Psoas muscle (tissue), 8 donors: ENCODE measurements around the gene SCYL3. TPM values are rescaled to one million over a fixed set of nuclear protein-coding genes. Genes with fewer than 3 reads are reported as not detected.

Experiments used
- ATAC-seq, 4 donors: fragments of 200-7000 bp; cut with Tn5 transposase; one replicate each; pipeline ENCODE4 v1.9.1; 2020; ENCODE audit warnings: moderate library complexity in 3 of 4, mild to moderate bottlenecking in 2 of 4
- DNase-seq, 2 donors: peaks; one replicate each; pipeline ENCODE4 v3.0.0-alpha.2; 2020
- H3K27ac ChIP-seq: fragments of 200-600 bp; one replicate; pipeline ENCODE4 v1.8.0; 2022
- H3K27me3 ChIP-seq, 3 donors: fragments of 200-600 bp in 1 of 3; one replicate each; pipeline versions ENCODE4 v1.6.1 to v1.8.0; 2013 to 2022; ENCODE audit warnings: low read length in 2 of 3, mild to moderate bottlenecking in 2 of 3, moderate library complexity in 1 of 3; ENCODE audit not compliant: insufficient read depth in 3 of 3
- H3K36me3 ChIP-seq, 2 donors: fragments of 200-600 bp in 1 of 2; one replicate each; pipeline versions ENCODE4 v1.6.1 to v1.8.0; 2013 to 2022; ENCODE audit warnings: low read depth in 1 of 2, mild to moderate bottlenecking in 1 of 2, moderate library complexity in 1 of 2; ENCODE audit not compliant: insufficient read depth in 1 of 2
- H3K4me1 ChIP-seq: fragments of 200-600 bp; one replicate; pipeline ENCODE4 v1.8.0; 2022
- H3K4me3 ChIP-seq: fragments of 200-600 bp; one replicate; pipeline ENCODE4 v1.8.0; 2022; ENCODE audit warnings: mild to moderate bottlenecking
- H3K9me3 ChIP-seq: fragments of 200-600 bp; one replicate; pipeline ENCODE4 v1.8.0; 2022
- WGBS, 3 donors: extraction: QIAGEN DNeasy Blood & Tissue Kit; methylation state at CpG; one replicate each; pipeline versions ENCODE4 v1.1.6 to v1.1.7; 2013; 5-methylcytosine and 5-hydroxymethylcytosine counted together
- intact Hi-C, 2 donors: fragments of 100-400 bp; cut with DNase I; formaldehyde crosslinking; loops; one replicate each; pipeline versions ENCODE4 v1.11.0 to v1.14.2; 2022
- polyA plus RNA-seq, 3 donors: library from polyadenylated mRNA; stranded (reverse); fragments of 200-250 nt; gene quantifications; one replicate each; pipeline ENCODE4 v1.2.3, GENCODE V29; 2013
- total RNA-seq, 4 donors: library from RNA; stranded (reverse); fragmentation: NEBNext Ultra II Directional in 2 of 4; extraction: Animal tissue kit (Norgen Biotek cat#: 25700) in 2 of 4; gene quantifications; one replicate each; pipeline versions ENCODE4 v1.2.1 to v1.2.4, GENCODE V29; 2021 to 2023
- TF ChIP-seq, protein P1 (sequence below): fragments of 200-600 bp; IDR thresholded peaks from one replicate; pipeline ENCODE4 v1.8.0; 2022; ENCODE audit warnings: antibody characterized with exemption
- donor health status: healthy with polysubstance abuse.
- donor health status: DM: no; HTN: no; CAD: no; lungs with moderate emphysema.
- donor health status: Bipolar disorder and iron deficiency.
- donor health status: healthy.
- donor health status: DM: yes; HTN: yes; CAD: no.
- donor health status: DM: no; HTN: no; CAD: no.
- donor health status: DM: no; HTN: no; CAD: no.
- donor health status: DM: yes; HTN: yes; CAD: no.

Gene SCYL3
- total and polyA plus RNA-seq, 7 donors = 6.0 to 15.7 (median 7.5) TPM

DNA sequence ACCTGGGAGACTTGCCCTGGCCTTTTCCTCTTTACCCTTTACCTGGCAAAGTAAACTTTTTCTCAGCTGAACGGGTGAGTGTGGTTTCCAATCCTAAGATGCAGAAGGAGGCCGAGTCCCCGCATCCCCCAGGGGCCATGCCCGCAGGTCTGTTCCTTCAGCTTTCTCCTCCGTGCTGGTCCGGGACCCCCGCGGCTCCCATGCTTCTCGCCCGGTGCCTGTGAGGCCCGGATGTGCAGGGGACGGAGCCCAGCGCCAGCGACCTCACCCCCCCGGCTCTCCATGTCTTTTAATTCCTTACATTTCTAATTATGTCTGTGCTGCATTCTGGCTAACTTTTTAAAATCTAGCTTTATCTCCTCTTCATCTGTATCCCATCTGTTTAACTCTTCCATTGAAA is 21.5 kb upstream of the SCYL3 start:
- TF ChIP-seq, protein P1, sequence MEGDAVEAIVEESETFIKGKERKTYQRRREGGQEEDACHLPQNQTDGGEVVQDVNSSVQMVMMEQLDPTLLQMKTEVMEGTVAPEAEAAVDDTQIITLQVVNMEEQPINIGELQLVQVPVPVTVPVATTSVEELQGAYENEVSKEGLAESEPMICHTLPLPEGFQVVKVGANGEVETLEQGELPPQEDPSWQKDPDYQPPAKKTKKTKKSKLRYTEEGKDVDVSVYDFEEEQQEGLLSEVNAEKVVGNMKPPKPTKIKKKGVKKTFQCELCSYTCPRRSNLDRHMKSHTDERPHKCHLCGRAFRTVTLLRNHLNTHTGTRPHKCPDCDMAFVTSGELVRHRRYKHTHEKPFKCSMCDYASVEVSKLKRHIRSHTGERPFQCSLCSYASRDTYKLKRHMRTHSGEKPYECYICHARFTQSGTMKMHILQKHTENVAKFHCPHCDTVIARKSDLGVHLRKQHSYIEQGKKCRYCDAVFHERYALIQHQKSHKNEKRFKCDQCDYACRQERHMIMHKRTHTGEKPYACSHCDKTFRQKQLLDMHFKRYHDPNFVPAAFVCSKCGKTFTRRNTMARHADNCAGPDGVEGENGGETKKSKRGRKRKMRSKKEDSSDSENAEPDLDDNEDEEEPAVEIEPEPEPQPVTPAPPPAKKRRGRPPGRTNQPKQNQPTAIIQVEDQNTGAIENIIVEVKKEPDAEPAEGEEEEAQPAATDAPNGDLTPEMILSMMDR = no peak
- intact Hi-C loops = no loop called here
- 53 to 58% (median 54%) methylated on average over 15 of the region's 15 CpGs for WGBS, 3 donors
- no peaks in the 10 kb centered on the region for H3K9me3 ChIP-seq
- no peak overlapping the region for H3K27ac ChIP-seq
- H3K4me1 ChIP-seq = no peaks in the 10 kb centered on the region
- H3K4me3 ChIP-seq = no peak overlapping the region
- H3K36me3 ChIP-seq = peaks cover 0 to 19% of the 10 kb centered on the region in 2 donors
- H3K27me3 ChIP-seq = no peaks in the 10 kb centered on the region
- ATAC-seq = no peak
- no peak for DNase-seq

DNA sequence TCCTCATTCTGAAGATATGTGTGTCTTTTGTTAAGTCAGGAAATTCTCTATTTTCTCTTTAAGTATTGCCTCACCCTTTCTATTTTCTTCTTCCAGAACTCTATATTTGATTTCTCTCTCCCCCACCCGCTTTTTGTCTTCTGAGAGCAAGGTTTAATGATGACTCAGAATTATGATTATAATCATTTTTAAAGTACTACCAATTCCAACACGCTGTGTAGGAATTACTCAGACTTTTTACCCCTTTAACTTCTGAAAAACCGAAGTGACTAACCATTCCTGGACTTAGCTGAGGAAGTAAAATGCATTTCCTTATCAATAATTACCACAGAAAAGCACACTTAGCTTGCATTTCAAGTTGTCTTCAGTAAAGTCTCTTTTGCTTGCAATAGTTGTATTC is 20.8 kb upstream of the SCYL3 start:
- TF ChIP-seq, protein P1 = no peak
- WGBS, 3 donors = 71 to 72% (median 71%) methylated on average over 3 of the region's 3 CpGs

DNA sequence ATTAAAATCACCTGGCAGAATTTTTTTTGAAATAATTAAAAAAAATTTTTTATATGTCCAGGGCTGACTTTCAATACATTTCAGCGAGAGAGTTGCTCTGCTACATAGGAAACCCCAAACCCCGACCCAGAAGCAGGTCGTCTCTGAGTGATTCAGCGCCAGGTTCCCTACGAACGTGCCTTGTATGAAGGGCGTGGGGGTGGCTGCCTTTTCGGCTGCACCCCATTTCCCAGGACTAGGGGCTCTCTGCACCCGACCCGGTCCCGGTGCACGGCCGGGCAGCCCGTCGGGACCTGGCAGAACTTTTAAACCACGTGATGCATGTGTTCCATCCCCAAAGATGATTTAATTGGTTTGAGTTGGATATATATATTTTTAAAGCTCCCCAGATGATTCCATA is 15.8 kb upstream of the SCYL3 start:
- no peaks in the 10 kb centered on the region for H3K36me3 ChIP-seq
- ATAC-seq (no peak), DNase-seq (no peak)
- TF ChIP-seq, protein P1 = no peak
- no peak overlapping the region for H3K27ac ChIP-seq
- H3K4me1 ChIP-seq = no peaks in the 10 kb centered on the region
- H3K27me3 ChIP-seq = no peaks in the 10 kb centered on the region
- 87 to 93% (median 87%) methylated on average over 16 of the region's 16 CpGs for WGBS, 3 donors
- H3K9me3 ChIP-seq = no peaks in the 10 kb centered on the region
- no peak overlapping the region for H3K4me3 ChIP-seq
- intact Hi-C loops = no loop called here

More for the DNA sequence above, 20.8 kb upstream of the SCYL3 start:
- Histone ChIP-seq H3K4me3 (no peak overlapping the region), H3K4me1 (no peaks in the 10 kb centered on the region), H3K27ac (no peak overlapping the region), H3K9me3 (no peaks in the 10 kb centered on the region), H3K27me3 (no peaks in the 10 kb centered on the region), H3K36me3 (peaks cover 0 to 12% of the 10 kb centered on the region in 2 donors)
- DNase-seq (no peak), ATAC-seq (no peak)
- intact Hi-C loops = no loop called here

DNA sequence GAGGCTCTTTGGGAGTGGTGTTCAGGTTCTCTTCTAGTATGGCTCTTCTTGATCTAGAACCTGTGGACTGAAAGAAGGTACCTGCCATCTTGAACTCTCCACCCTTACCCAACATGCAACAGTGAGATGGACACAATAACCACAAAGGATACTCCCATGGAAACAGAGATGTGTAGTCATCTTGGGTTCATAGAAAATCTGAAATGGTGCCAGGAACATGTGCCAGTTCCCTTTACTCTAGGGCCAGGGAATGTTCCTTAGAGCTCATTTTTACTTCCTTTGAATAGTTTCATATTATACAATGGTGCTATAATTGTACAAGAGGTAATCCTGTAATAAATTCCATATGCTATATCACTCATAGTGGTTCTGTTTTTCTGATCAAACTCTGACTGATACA is 13.2 kb upstream of the SCYL3 start:
- no peak for ATAC-seq
- H3K9me3 ChIP-seq = no peaks in the 10 kb centered on the region
- TF ChIP-seq, protein P1 = no peak
- H3K36me3 ChIP-seq = no peaks in the 10 kb centered on the region
- no peaks in the 10 kb centered on the region for H3K4me1 ChIP-seq
- H3K27ac ChIP-seq = no peak overlapping the region
- intact Hi-C loops = no loop called here
- no peak for DNase-seq
- H3K4me3 ChIP-seq = no peak overlapping the region
- peaks cover 0 to 4% (median 0%) of the 10 kb centered on the region in 3 donors for H3K27me3 ChIP-seq

DNA sequence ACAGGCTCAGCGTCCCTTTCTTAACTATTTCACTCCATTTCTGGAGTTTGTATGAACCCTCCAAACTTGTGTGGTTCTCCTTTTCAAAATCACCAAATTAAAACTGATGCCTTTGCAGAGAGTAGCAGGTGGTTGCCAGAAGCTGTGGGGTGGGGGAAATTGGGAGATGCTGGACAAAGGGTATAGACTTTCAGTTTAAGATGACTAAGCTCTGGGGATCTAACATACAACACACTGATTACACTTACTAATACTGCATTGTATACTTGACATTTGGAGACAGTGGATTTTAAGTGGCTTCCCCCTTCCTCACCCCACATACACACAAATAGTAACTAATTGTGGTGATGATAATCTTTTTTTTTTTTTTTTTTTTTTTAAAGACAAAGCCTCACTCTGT is 11.1 kb upstream of the SCYL3 start:
- TF ChIP-seq, protein P1 = no peak
- no peak for DNase-seq
- intact Hi-C loops = no loop called here
- Histone ChIP-seq H3K36me3 (no peaks in the 10 kb centered on the region), H3K27ac (no peak overlapping the region), H3K9me3 (no peaks in the 10 kb centered on the region), H3K27me3 (peaks cover 0 to 7% (median 0%) of the 10 kb centered on the region in 3 donors), H3K4me1 (no peaks in the 10 kb centered on the region), H3K4me3 (no peak overlapping the region)
- ATAC-seq = no peak
- 77 to 88% (median 82%) methylated on average over 1 of the region's 1 CpG for WGBS, 3 donors
